GM21619 (cell line): ENCODE results near the gene USP19.

Experiments used
- ATAC-seq: cut with Tn5 transposase; IDR thresholded peaks from one replicate; pipeline ENCODE4 v1.9.1; 2021; ENCODE audit not compliant: unreplicated experiment

USP19 gene

DNA sequence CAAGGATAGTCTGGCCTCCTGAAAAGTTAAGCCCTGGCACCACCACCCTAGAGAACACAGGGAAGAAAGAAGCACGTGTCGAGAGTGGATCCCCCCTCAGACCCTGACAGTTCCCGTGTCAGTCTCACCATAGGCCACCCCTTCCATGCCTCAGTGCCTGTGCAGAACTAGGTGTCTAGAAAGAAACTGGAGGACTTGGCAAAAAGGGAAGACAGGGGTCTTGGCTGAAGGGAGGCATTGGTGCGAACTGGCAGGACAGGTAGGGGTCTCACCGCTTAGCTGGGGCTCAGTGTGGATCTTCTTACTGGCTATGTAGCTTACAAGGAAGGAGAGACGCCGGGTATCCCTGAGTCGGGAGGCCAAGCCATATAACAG lies 16.6 kb downstream of the USP19 start:
- ATAC-seq = no peak

DNA sequence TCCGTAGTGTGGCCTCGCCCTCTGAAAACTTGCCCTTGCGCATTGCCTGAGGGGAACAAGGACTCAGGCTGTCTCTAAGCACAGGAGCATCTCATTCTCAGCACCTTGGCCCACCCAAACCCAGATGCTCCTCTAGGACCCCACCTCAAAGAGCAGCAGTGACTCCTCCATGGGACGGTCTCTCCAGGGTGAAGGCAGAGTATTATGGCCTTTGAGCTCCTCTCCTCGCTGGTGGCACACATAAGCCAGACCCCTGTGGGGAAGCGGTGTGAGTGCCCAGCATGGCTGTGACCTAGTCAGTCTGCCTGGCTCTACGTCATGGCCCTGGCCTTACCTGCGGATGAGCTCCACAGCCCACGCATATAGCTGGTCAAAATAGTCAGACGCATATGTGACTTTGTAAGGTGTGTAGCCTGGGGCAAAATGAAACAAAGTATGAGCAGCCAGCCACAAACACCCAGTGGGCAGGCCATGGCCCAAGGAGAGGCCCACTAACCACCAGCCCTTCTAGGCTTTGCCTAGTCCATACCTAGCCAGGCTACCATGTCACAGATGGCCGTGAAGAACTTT lies 20.5 kb downstream of the USP19 start:
- no peak for ATAC-seq

DNA sequence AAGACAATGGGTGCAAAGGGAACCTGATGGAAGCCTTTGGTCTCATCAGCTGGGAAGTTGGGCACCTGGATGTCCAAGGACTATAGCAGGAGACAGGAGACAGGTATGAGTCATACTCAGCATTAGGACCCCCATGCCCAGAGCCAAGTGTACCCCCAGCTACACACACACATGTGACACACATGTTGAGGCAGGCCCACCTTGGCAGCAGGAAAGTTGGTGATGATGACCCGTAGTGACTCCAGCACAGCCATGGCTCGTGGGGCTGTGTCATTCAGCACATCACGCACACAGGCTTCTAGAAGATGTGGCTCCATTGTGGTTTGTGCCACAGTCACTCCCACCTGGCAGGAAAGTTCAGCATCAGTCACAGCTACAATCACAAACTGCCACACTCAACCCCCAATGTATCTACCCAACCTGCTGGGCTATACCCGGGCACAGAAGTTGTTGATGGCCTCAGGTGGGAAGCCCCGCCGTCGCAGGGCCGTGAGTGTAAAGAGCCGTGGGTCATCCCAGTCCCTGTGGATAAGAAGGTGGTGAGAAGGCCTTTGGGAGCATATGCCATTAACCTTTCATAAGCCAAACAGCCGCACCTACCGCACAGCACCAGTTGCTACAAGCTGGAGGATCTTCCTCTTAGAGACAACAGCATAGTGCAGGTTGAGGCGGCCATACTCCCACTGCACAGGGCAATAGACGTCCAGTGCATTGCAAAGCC lies 21.6 kb downstream of the USP19 start:
- no peak for ATAC-seq

DNA sequence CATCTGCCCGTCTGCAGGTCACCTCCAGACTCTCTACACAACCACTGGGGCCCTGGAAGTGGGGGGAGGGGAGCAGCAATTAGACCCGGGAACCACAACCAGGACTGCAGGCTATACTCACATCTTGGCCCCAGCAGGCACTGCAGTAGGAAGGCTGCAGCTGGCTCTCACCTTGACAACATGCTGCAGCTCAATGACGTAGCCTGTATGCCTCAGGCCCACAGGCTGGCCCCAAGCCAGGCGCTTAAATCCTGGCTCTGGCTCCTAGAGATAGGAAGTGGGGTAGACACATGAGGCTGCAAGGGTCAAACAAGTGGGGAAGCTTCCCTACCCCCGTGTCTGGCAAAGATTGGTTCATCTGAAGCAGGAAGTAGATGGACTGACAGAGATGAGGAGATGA lies 22.2 kb downstream of the USP19 start:
- no peak for ATAC-seq

DNA sequence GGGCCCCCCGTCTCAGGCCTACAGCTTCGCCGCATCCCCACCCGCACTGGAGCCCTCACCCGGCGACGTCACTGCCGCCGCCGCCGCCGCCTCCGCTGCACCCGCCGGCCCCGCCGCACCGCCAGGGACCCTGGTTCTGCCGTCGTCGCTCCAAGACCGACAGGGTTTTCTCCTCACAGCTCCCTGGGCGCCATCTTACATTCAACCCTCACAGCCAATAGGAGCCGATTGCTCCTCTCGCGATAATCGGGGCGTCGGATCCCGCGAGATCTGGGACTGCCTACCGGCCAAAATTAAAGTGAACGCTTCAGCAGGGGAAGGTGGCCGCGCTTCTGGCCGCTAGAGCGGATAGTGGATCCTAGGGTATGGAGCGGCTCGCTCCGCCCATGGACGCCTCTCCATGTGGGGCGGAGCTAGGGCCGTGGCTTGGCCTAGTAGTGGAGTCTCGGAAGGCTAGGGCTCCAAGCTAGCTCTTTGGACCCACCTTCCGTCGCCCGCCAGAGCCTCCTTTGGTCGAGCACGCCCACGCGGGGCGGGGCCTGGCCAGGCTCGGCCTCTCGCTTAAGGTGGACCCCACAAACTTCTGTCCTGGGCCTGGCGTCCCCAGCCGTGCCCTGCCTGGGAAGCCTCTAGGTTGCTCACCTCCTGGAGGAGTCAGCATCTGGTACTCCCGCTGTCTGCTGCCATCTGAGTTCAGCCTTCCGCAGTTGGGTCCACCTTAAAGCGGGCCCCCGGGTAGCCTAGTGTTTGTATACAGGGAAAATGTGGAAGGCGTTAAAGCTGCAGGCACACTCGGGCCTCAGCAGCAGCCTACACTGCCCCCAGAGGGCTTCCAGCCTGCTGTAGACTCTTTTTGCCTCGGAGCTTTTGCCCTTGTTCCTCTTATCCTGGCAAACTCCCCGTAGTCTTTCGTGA lies 26.5 kb downstream of the USP19 start, which contains the start of gene QRICH1:
QRICH1 (minus strand) TSS at position 219 of the 915 bp plus-strand sequence. CDS start 17,054 bp downstream, outside the sequence.
- ATAC-seq = peak; percentile 78

DNA sequence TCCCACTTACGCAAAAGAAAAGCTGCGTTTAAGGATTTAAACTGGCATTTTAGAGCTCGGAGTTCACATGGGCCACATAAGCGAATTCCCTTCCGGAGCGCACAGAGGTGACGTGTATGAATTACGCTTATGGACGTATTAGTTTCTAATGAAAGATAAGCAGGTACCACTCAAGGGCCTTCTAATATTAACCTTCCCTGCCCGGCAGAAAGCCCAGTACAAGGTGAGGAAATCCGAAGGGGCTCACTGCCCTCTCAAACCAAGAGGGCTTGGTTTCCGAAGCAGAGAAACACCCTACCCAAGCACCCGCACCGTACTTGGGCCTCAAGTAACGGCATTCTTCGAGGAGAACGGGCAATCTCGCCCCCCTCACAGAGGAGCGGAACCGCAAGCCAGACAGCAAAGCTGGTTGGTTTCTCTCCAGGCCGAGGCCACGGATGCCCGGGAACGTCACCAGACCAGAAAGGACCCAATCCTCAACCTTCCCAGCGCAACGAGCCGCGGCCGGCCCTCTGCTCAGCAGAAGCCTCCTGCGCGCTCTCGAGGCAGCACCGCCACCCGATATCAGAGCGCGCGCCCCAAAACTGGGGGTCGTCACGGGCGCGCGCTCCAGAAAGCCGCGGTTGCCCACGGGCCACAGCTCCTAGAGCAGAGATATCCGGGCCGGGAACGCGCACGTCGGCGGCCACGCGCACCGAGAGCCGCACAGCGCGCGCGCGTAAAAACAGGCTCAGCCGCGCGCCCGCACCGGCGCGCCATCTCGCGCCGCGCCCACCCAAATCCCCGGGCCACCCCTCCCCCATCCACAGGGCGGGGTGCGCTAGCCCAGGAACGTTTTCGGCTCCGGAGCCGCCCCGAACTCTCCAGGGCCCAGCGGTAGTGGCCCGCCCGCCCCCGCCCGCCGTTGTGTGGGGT lies 27.4 kb downstream of the USP19 start:
- peak; percentile 30 for ATAC-seq

DNA sequence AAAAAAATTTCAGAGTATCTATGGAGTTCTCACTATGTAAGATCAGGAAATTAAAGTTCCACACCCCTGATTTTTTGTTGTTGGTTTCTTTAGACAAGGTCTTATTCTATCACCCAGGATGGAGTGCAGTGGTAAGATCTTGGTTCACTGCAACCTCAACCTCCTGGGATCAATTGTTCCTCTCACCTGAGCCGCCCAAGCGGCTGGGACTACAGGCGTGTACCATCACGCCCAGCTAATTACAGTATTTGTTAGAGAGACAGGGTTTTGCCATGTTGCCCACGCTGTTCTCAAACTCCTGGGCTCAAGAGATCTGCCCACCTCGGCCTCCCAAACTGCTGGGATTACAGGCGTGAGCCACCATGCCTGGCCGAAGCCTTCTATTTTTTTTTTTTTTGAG lies 39.2 kb downstream of the USP19 start:
- no peak for ATAC-seq

DNA sequence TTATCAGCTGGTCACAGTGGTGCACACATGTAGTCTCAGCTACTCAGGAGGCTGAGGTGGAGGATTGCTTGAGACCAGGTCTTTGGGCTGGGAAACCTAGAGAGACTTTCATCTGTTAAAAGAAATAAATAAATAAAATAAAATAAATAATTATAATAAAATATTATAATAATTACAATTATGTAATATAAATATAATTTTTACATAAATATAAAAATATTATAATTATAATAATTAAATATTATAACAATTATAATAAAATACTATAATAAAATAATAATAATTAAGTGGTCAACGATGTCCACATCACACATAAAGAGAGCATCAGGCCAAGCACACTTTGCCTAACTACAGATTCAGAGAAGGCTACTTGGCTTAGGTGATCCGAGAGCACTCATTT lies 41.4 kb downstream of the USP19 start:
- no peak for ATAC-seq

DNA sequence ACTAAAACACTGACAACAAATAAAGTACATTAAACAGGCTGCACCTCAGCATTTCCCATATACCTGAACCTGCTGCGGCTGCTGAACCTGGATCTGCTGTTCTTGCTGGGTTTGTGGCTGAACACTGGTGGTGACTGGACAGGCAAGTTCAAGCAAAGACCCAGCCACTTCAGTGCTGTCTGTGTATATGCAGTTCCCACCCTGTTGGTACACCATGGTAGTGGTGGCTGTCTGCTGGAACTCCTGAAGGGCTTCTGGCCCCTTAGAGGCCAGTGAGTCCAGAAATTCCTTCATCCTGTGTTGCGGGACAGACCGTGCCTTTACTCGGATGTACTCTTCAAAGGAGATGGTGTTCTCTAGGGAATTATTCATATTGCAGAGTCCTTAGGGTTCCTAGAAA lies 44.0 kb downstream of the USP19 start:
- ATAC-seq = no peak

DNA sequence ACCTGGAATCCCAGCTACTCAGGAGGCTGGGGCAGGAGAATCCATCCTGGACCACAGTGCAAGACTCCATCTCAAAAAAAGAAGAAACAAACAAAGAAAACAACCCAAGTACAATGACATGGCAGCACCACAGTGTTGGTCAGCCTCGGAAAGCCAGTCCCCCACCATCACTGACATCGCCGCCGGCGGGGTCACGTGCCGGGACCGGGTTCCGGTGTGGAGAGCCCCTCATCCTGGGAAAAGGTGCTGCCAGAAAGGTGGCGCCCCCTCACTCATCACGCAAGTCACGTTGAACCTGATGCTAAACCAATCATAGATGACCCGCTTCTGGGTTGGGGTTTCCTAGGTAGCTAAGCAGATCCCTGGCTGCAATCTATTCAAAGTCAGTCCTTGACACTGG lies 44.5 kb downstream of the USP19 start:
- no peak for ATAC-seq
